SK-N-MC (cell line): ENCODE data around the gene CNPPD1.

Experiments
- EZH2 ChIP-seq: fragments of 200-600 bp; sonication (generic); IDR thresholded peaks from one replicate; pipeline ENCODE4 v1.6.1; 2017; ENCODE audit warnings: antibody characterized with exemption
- POLR2AphosphoS5 ChIP-seq: IDR thresholded peaks from 2 replicates; pipeline ENCODE4 v1.6.1; 2012; ENCODE audit warnings: mild to moderate bottlenecking, low read depth, low read length, borderline replicate concordance

GRCh38 chr2:219186754-219187456 lies 10.2 kb upstream of the CNPPD1 start:
- TF ChIP-seq POLR2AphosphoS5 (no peak), EZH2 (no peak)
